ENCODE data around the gene MATN3. TPM values are rescaled to one million over a fixed set of nuclear protein-coding genes. Genes with fewer than 3 reads are reported as not detected.

Gene MATN3
- total RNA-seq, 1 experiment from 2014 or later, result 1.6 TPM

DNA sequence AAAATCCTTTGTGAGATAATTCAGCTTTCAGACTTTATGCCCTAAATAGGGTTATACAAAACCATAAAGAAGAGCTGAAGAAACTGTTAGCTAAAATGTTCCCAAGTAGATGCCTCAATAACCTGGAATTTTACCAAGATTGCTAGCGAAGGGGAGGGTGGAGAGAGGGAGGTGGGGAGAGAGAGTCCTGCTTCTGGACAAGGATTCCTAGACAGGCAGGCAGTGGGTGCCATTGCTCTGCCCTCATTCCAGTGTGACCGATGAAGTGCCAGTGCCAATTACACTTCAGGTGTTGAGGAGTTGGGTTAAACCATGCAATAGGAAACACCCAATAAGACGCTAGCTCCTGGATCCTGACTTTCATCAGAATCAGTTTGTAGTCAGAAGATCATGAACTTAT is 20.9 kb upstream of the MATN3 start:
- H3K4me3 ChIP-seq (ENCODE audit: low read length), result no peak overlapping the region
- H3K9ac ChIP-seq (ENCODE audit: low read length), result no peak overlapping the region
- BruUV-seq (replicated peaks), result no TSS peak
- no peak for TF ChIP-seq EZH2 (IDR thresholded peaks at IDR 0.05; ENCODE audit: low read length, unreplicated experiment)
- TF ChIP-seq, protein P1, sequence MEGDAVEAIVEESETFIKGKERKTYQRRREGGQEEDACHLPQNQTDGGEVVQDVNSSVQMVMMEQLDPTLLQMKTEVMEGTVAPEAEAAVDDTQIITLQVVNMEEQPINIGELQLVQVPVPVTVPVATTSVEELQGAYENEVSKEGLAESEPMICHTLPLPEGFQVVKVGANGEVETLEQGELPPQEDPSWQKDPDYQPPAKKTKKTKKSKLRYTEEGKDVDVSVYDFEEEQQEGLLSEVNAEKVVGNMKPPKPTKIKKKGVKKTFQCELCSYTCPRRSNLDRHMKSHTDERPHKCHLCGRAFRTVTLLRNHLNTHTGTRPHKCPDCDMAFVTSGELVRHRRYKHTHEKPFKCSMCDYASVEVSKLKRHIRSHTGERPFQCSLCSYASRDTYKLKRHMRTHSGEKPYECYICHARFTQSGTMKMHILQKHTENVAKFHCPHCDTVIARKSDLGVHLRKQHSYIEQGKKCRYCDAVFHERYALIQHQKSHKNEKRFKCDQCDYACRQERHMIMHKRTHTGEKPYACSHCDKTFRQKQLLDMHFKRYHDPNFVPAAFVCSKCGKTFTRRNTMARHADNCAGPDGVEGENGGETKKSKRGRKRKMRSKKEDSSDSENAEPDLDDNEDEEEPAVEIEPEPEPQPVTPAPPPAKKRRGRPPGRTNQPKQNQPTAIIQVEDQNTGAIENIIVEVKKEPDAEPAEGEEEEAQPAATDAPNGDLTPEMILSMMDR (conservative IDR thresholded peaks at IDR 0.05; ENCODE audit: low read depth, low read length), result no peak
- TF ChIP-seq EZH2phosphoT487 (IDR thresholded peaks at IDR 0.05; ENCODE audit: borderline replicate concordance, low read length), result no peak
- no peaks in the 10 kb centered on the region for H3K9me3 ChIP-seq (ENCODE audit: low read length)
- H3K79me2 ChIP-seq (ENCODE audit: low read length), result peaks cover 3% of the 10 kb centered on the region; the same call in 1 of the 2 replicates
- no peak for DNase-seq
- no peaks in the 10 kb centered on the region for H3K4me1 ChIP-seq (ENCODE audit: insufficient read depth, low read length)
- POLR2A ChIA-PET (ENCODE audit: unreplicated experiment), result no interaction called here
- H4K20me1 ChIP-seq (ENCODE audit: low read length), result no peaks in the 10 kb centered on the region
- no peak overlapping the region for H3K4me2 ChIP-seq (ENCODE audit: low read length)
- H3K27me3 ChIP-seq (ENCODE audit: low read length), result no peaks in the 10 kb centered on the region
- no peaks in the 10 kb centered on the region for H3F3A ChIP-seq (ENCODE audit: low read length, unreplicated experiment)
- intact Hi-C loops (cut with micrococcal nuclease), result no loop called here
- no peak for ATAC-seq
- CTCF ChIA-PET, result no interaction called here
- peaks cover 60% of the 10 kb centered on the region for H3K36me3 ChIP-seq (ENCODE audit: low read depth, low read length)
- H3K9me2 ChIP-seq (replicated peaks; ENCODE audit: low read length), result no peaks in the 10 kb centered on the region
- H2AFZ ChIP-seq (ENCODE audit: low read length), result no peak overlapping the region
- H3K27ac ChIP-seq (ENCODE audit: low read length), result no peak overlapping the region

DNA sequence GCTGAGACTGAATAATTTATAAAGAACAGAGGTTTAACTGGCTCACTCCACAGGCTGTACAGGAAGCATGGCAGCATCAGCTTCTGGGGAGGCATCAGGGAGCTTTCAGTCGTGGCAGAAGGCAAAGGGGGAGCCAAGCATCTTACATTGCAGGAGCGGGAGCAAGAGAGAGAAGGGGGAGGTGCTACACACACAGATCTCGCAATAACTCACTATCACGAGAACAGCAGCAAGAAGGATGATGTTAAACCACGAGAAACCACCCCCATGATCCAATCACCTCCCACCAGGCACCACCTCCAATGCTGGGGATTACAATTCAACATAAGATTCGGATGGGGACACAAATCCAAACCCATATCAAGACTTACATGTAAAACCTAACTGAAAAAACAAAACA is 17.8 kb upstream of the MATN3 start:
- POLR2A ChIA-PET (ENCODE audit: unreplicated experiment), result no interaction called here
- Histone ChIP-seq H4K20me1 (ENCODE audit: low read length) (no peaks in the 10 kb centered on the region), H3F3A (ENCODE audit: low read length, unreplicated experiment) (no peaks in the 10 kb centered on the region), H3K79me2 (ENCODE audit: low read length) (no peaks in the 10 kb centered on the region), H3K9me2 (replicated peaks; ENCODE audit: low read length) (no peaks in the 10 kb centered on the region), H3K4me2 (ENCODE audit: low read length) (no peak overlapping the region), H3K4me3 (ENCODE audit: low read length) (no peak overlapping the region), H3K4me1 (ENCODE audit: insufficient read depth, low read length) (peaks cover 9% of the 10 kb centered on the region; the same call in 1 of the 2 replicates), H3K27me3 (ENCODE audit: low read length) (no peaks in the 10 kb centered on the region), H3K27ac (ENCODE audit: low read length) (no peak overlapping the region), H3K9me3 (ENCODE audit: low read length) (no peaks in the 10 kb centered on the region), H2AFZ (ENCODE audit: low read length) (no peak overlapping the region), H3K9ac (ENCODE audit: low read length) (no peak overlapping the region), H3K36me3 (ENCODE audit: low read depth, low read length) (peaks cover 48% of the 10 kb centered on the region)
- CTCF ChIA-PET, result no interaction called here
- TF ChIP-seq EZH2 (IDR thresholded peaks at IDR 0.05; ENCODE audit: low read length, unreplicated experiment), result no peak
- TF ChIP-seq, protein P1 (conservative IDR thresholded peaks at IDR 0.05; ENCODE audit: low read depth, low read length), result no peak
- TF ChIP-seq EZH2phosphoT487 (IDR thresholded peaks at IDR 0.05; ENCODE audit: borderline replicate concordance, low read length), result no peak
- DNase-seq (no peak), ATAC-seq (no peak)
- intact Hi-C loops (cut with micrococcal nuclease), result no loop called here
- BruUV-seq (replicated peaks), result no TSS peak

DNA sequence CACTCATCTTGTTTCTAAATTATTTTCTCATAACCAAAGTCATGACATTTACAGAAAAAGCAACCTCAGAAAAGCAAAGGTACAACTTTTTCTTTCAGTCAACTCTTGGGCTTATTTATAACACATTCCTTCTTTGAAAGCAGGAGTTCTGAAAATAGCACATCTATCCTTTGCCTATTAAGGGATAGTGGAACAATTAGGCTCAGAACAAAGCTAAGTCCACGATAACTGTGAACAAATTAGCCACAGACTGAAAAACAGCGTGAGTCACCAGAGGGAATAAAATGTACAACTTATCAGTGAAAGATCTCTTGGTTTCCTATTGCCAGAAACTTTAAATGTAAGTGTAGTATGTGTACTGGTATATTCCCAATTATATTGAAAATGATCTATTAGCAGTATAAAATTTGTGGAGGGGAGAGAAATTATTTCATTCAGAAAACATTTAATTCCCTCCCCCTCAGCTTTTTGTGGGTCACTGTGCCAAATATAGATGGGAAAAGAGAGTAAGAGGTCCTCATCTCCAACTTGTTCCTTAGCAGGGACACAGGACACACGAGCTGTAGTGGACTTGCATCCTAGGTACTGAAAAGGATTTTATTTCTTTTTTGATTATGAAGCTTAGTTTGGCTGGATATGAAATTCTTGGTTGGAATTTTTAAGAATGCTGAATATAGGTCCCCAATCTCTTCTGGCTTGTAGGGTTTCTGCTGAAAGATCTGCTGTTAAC is 15.4 kb upstream of the MATN3 start:
- Histone ChIP-seq H3K4me1 (ENCODE audit: insufficient read depth, low read length) (peaks cover 9% of the 10 kb centered on the region; the same call in 1 of the 2 replicates), H3K27me3 (ENCODE audit: low read length) (no peaks in the 10 kb centered on the region), H3F3A (ENCODE audit: low read length, unreplicated experiment) (no peaks in the 10 kb centered on the region), H3K9me3 (ENCODE audit: low read length) (no peaks in the 10 kb centered on the region), H2AFZ (ENCODE audit: low read length) (no peak overlapping the region), H3K36me3 (ENCODE audit: low read depth, low read length) (peaks cover 27% of the 10 kb centered on the region), H3K4me3 (ENCODE audit: low read length) (no peak overlapping the region), H3K9me2 (replicated peaks; ENCODE audit: low read length) (no peaks in the 10 kb centered on the region), H3K79me2 (ENCODE audit: low read length) (no peaks in the 10 kb centered on the region), H3K4me2 (ENCODE audit: low read length) (no peak overlapping the region), H4K20me1 (ENCODE audit: low read length) (no peaks in the 10 kb centered on the region), H3K9ac (ENCODE audit: low read length) (no peak overlapping the region), H3K27ac (ENCODE audit: low read length) (no peak overlapping the region)
- DNase-seq (no peak), ATAC-seq (peak; percentile 20; the same call in 1 of the 2 replicates)
- CTCF ChIA-PET, result interaction anchor here (1.6 kb wide), 1 partner anchor 12 kb away, joined by 4 read pairs; no protein-coding TSS in a partner anchor
- POLR2A ChIA-PET (ENCODE audit: unreplicated experiment), result no interaction called here
- no TSS peak for BruUV-seq (replicated peaks)
- TF ChIP-seq, protein P1 (conservative IDR thresholded peaks at IDR 0.05; ENCODE audit: low read depth, low read length), result no peak
- TF ChIP-seq EZH2 (IDR thresholded peaks at IDR 0.05; ENCODE audit: low read length, unreplicated experiment), result no peak
- TF ChIP-seq EZH2phosphoT487 (IDR thresholded peaks at IDR 0.05; ENCODE audit: borderline replicate concordance, low read length), result no peak
- intact Hi-C loops (cut with micrococcal nuclease), result no loop called here

All from PC-3 (cell line).